GM10248 (cell line): Measurements from ENCODE around the gene WDR62.

Experiments
- CTCF ChIA-PET: fragments of 300-600 bp; sonication (Branson Sonifier 250); formaldehyde crosslinking; extraction: SDS; loops from one replicate; lab custom pipeline; 2021; ENCODE audit warnings: antibody characterized with exemption; lab: Yijun Ruan, JAX
- POLR2A ChIA-PET: fragments of 350-650 bp; sonication (Branson Sonifier 250); formaldehyde crosslinking; extraction: SDS; loops from one replicate; lab custom pipeline; 2020; ENCODE audit warnings: antibody characterized with exemption; lab: Yijun Ruan, JAX
- DNase-seq: peaks from one replicate; pipeline ENCODE4 v3.0.0; 2012; ENCODE audit errors: extremely low spot score
- TF ChIP-seq, protein P1 (sequence below): IDR thresholded peaks from 2 replicates; pipeline ENCODE4 v1.5.1; 2012; ENCODE audit warnings: mild to moderate bottlenecking, low read depth; ENCODE audit errors: extremely low read depth, missing control alignments, control extremely low read depth

WDR62 gene

DNA sequence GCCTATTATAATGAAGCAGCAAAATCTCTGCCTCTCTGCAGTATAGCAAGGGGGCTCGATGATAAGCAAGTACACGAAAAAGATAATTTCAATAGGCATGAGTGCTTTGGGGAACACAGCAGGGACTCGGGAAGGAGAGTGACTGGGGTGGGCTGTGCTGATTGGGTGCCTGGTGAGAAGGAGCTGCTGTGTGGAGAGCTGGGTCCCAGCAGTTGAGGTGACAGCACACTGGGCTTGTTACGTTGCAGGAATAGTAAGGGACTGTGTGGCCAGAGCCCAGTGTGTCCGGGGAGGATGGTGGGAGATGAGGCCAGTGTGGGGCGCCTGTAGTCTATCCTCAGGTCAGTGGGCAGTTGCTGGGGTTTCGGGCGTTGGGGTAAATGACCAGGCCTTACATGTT, 17.4 kb downstream of the WDR62 start:
- CTCF ChIA-PET = interaction anchor here (1.1 to 2.1 kb wide), 4 partner anchors 11 to 18 kb away, joined by 3 to 9 read pairs (median 6); partner anchors contain the start of gene THAP8
- no peak for DNase-seq
- POLR2A ChIA-PET = interaction anchor here (0.6 kb wide), 1 partner anchor 278 kb away, joined by 5 read pairs; no protein-coding TSS in a partner anchor
- TF ChIP-seq, protein P1, sequence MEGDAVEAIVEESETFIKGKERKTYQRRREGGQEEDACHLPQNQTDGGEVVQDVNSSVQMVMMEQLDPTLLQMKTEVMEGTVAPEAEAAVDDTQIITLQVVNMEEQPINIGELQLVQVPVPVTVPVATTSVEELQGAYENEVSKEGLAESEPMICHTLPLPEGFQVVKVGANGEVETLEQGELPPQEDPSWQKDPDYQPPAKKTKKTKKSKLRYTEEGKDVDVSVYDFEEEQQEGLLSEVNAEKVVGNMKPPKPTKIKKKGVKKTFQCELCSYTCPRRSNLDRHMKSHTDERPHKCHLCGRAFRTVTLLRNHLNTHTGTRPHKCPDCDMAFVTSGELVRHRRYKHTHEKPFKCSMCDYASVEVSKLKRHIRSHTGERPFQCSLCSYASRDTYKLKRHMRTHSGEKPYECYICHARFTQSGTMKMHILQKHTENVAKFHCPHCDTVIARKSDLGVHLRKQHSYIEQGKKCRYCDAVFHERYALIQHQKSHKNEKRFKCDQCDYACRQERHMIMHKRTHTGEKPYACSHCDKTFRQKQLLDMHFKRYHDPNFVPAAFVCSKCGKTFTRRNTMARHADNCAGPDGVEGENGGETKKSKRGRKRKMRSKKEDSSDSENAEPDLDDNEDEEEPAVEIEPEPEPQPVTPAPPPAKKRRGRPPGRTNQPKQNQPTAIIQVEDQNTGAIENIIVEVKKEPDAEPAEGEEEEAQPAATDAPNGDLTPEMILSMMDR = no peak

DNA sequence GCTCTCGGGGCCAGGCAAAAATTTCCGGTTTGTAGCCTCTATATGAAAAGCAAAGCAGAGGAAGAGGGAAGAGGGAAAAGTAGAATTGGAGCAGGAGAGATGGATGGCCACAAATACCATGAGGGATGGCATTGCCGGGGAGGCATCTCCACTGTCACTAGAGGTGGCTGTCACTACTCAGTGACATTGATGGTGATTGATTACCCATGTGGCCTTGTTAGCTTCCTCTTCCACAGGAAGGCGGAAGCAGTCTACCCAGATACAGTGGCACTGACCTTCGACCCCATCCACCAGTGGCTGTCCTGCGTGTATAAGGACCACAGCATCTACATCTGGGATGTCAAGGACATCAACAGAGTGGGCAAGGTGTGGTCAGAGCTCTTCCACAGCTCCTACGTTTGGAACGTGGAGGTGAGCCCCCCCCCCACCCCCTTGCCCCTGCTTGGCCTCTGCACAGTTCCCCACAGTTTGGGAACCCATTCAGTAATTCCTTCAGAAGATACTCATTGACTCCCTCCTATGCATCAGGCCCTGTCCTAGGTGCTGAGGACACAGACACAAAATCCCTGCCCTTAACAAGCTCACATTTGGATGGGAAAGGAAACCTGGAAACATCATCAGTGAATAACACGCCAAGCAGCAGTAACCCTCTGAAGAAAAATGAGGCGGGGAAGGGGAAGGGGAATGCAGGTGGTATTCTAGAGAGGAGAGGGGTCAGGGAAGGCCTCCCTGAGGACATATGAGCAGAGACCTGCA, 18.6 kb downstream of the WDR62 start:
- ChIA-PET CTCF (interaction anchor here (0.9 to 1.4 kb wide), 6 partner anchors 10 to 19 kb away, joined by 3 to 7 read pairs (median 4); partner anchors contain the start of gene THAP8), POLR2A (no interaction called here)
- TF ChIP-seq, protein P1 = no peak
- DNase-seq = no peak

DNA sequence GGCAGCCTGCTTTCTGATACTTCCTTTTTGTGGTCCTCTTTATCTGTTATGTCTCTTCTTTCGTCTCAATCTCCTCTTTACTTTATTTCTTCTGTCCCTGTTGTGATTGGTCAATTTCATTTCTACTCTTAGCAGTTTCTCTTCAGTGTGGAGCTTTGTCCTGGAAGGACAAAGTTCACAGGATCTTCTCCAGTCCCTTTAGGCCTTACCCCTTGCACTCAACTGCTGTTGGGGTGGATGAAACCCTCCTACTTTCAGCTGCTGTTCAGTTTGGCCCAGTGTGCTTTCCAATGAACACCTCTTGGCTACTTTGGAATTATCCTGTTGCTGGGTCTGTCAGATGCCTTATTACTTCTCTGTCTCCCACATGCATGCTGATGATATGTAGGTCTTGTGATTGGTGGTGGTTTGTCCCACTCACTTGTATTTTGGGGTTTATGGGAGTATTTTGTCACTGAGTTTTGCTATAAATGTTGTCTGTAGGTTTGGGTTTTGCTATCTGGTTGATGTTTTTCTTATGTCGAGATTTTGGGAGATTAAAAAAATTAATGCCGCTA, 24.8 kb downstream of the WDR62 start:
- no peak for DNase-seq
- POLR2A ChIA-PET = interaction anchor here (0.6 kb wide), 1 partner anchor 9 kb away, joined by 5 read pairs; no protein-coding TSS in a partner anchor
- TF ChIP-seq, protein P1 = no peak
- CTCF ChIA-PET = interaction anchor here (0.6 kb wide), 1 partner anchor 19 kb away, joined by 3 read pairs; no protein-coding TSS in a partner anchor

DNA sequence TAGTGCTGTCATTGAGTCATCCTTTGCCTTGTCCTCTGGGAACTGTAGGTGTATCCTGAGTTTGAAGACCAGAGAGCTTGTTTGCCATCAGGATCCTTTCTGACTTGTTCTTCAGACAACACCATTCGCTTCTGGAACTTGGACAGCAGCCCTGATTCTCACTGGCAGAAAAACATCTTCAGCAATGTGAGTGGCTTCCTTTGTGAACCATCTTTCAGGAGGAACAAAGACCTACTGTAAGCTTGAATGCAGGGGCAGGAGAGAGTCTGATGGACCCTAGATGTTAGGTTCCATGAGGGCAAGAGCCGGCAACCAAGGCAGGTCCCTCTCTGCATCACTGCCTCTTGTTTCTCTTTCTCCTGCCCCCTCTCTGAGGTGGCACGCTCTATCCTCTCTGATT, 26.7 kb downstream of the WDR62 start:
- TF ChIP-seq, protein P1 = no peak
- POLR2A ChIA-PET = no interaction called here
- CTCF ChIA-PET = interaction anchor here (1.4 kb wide), 1 partner anchor 14 kb away, joined by 3 read pairs; no protein-coding TSS in a partner anchor
- DNase-seq = no peak

DNA sequence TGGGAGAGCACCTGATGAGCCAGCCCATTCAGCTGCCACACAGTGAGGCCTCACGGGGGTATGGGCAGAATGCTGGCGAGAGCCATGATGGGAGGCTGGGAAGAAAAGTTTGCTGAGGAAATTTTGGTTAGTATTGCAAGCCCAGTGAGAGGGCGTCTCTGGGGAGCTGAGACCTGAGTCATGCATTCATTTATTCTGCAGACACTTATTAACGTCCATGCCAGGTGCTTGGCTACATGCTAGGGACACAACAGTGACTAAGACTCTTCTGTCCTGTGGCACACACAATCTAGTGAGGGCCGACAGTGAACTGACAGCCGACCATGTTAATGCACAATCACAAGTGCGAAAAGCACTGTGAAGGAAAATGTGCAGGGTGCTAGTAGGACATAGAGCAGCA, 27.2 kb downstream of the WDR62 start:
- ChIA-PET POLR2A (no interaction called here), CTCF (interaction anchor here (1.4 to 1.6 kb wide), 2 partner anchors 8 to 15 kb away, joined by 3 read pairs; no protein-coding TSS in a partner anchor)
- TF ChIP-seq, protein P1 = no peak
- DNase-seq = no peak

DNA sequence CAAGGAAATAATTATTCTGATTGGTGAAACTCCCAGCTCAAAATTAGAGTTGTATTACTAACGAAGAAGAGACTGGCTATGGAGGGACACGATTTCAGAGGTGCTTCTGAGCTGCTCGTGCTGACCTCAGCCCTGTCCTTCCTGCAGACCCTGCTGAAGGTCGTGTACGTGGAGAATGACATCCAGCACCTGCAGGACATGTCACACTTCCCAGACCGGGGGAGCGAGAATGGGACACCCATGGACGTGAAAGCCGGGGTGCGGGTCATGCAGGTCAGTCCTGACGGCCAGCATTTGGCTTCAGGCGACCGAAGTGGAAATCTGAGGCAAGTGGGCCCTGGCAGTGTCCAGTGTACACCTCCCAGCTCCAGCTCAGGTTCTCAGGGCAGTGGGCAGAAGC, 28.2 kb downstream of the WDR62 start:
- DNase-seq = no peak
- CTCF ChIA-PET = interaction anchor here (1.3 to 1.9 kb wide), 5 partner anchors 9 to 22 kb away, joined by 3 to 8 read pairs (median 4); no protein-coding TSS in a partner anchor
- POLR2A ChIA-PET = no interaction called here
- TF ChIP-seq, protein P1 = no peak
